Mesothelial cell of epicardium (in vitro differentiated cells): ENCODE results near the gene CYTH4. TPM values are rescaled to one million over a fixed set of nuclear protein-coding genes. Genes with fewer than 3 reads are reported as not detected.

ENCODE experiments used
- DNase-seq, 2 experiments: peaks; one replicate each; pipeline ENCODE4 v3.0.0; 2021; ENCODE audit warnings: low spot score in 2 of 2; ENCODE audit not compliant: unreplicated experiment in 2 of 2
- H3K27ac Mint-ChIP-seq: 2 replicates; pipeline ENCODE4 v1.8.0; 2021; ENCODE audit warnings: mixed read lengths
- H3K27me3 Mint-ChIP-seq: 2 replicates; pipeline ENCODE4 v1.8.0; 2021; ENCODE audit warnings: low read depth, mixed read lengths
- H3K36me3 Mint-ChIP-seq: 2 replicates; pipeline ENCODE4 v1.8.0; 2021; ENCODE audit warnings: mixed read lengths
- H3K4me1 Mint-ChIP-seq: 2 replicates; pipeline ENCODE4 v1.8.0; 2021; ENCODE audit warnings: mixed read lengths
- H3K4me3 Mint-ChIP-seq: 2 replicates; pipeline ENCODE4 v1.8.0; 2021; ENCODE audit warnings: mild to moderate bottlenecking, moderate library complexity, mixed read lengths
- H3K9me3 Mint-ChIP-seq: 2 replicates; pipeline ENCODE4 v1.8.0; 2021; ENCODE audit warnings: mixed read lengths
- CTCF ChIP-seq: fragments of 200-600 bp; sonication (generic); IDR thresholded peaks from one replicate; pipeline ENCODE4 v1.5.0; 2021; ENCODE audit warnings: antibody characterized with exemption; ENCODE audit not compliant: unreplicated experiment
- total RNA-seq: library from RNA; stranded (reverse); gene quantifications from 3 replicates; pipeline ENCODE4 v1.2.1, GENCODE V29; 2021

Gene CYTH4
- total RNA-seq, 1 donor from 2014 or later, result not detected

- Mint-ChIP-seq H3K36me3 (no peaks in the 10 kb centered on the region), H3K4me1 (peaks cover 15% of the 10 kb centered on the region), H3K27ac (no peak overlapping the region), H3K4me3 (no peak overlapping the region), H3K27me3 (peaks cover 59% of the 10 kb centered on the region), H3K9me3 (no peaks in the 10 kb centered on the region)
- no peak for TF ChIP-seq CTCF
- DNase-seq, result no peak
Measured at GRCh38 chr22:37319469-37319868, 37.2 kb downstream of the CYTH4 start.

GRCh38 chr22:37320726-37321677, 38.7 kb downstream of the CYTH4 start:
- H3K36me3 Mint-ChIP-seq, result no peaks in the 10 kb centered on the region
- no peak overlapping the region for H3K27ac Mint-ChIP-seq
- peaks cover 15% of the 10 kb centered on the region for H3K4me1 Mint-ChIP-seq
- no peak for TF ChIP-seq CTCF
- no peak overlapping the region for H3K4me3 Mint-ChIP-seq
- no peaks in the 10 kb centered on the region for H3K9me3 Mint-ChIP-seq
- peaks cover 71% of the 10 kb centered on the region for H3K27me3 Mint-ChIP-seq
- no peak for DNase-seq

- no peak overlapping the region for H3K4me3 Mint-ChIP-seq
- peaks cover 2% of the 10 kb centered on the region for H3K4me1 Mint-ChIP-seq
- no peak for DNase-seq
- H3K27me3 Mint-ChIP-seq, result peaks cover 93% of the 10 kb centered on the region
- no peaks in the 10 kb centered on the region for H3K36me3 Mint-ChIP-seq
- H3K27ac Mint-ChIP-seq, result no peak overlapping the region
- TF ChIP-seq CTCF, result no peak
- H3K9me3 Mint-ChIP-seq, result no peaks in the 10 kb centered on the region
Measured at GRCh38 chr22:37324340-37325038, 42.2 kb downstream of the CYTH4 start.

- no peak overlapping the region for H3K27ac Mint-ChIP-seq
- H3K4me3 Mint-ChIP-seq, result no peak overlapping the region
- H3K9me3 Mint-ChIP-seq, result no peaks in the 10 kb centered on the region
- TF ChIP-seq CTCF, result no peak
- DNase-seq, result no peak
- no peaks in the 10 kb centered on the region for H3K36me3 Mint-ChIP-seq
- peaks cover 94% of the 10 kb centered on the region for H3K27me3 Mint-ChIP-seq
- H3K4me1 Mint-ChIP-seq, result peaks cover 2% of the 10 kb centered on the region
Measured at GRCh38 chr22:37325039-37325395, 42.7 kb downstream of the CYTH4 start.

- H3K27ac Mint-ChIP-seq, result no peak overlapping the region
- no peak for DNase-seq
- H3K4me3 Mint-ChIP-seq, result no peak overlapping the region
- peaks cover 2% of the 10 kb centered on the region for H3K4me1 Mint-ChIP-seq
- no peaks in the 10 kb centered on the region for H3K9me3 Mint-ChIP-seq
- no peak for TF ChIP-seq CTCF
- H3K27me3 Mint-ChIP-seq, result peaks cover 96% of the 10 kb centered on the region
- H3K36me3 Mint-ChIP-seq, result no peaks in the 10 kb centered on the region
Measured at GRCh38 chr22:37326726-37327125, 44.4 kb downstream of the CYTH4 start.
